Mesothelial cell of epicardium (in vitro differentiated cells): ENCODE measurements around the gene IFI27. TPM values are rescaled to one million over a fixed set of nuclear protein-coding genes. Genes with fewer than 3 reads are reported as not detected.
"Not testable (repeated sequence)": the region's sequence is repeated elsewhere in the genome, so short reads cannot be mapped to it uniquely, and the experiment has no call there.

Experiments used
- DNase-seq, 2 experiments: peaks; one replicate each; pipeline ENCODE4 v3.0.0; 2021; ENCODE audit warnings: low spot score in 2 of 2; ENCODE audit not compliant: unreplicated experiment in 2 of 2
- H3K27ac Mint-ChIP-seq: 2 replicates; pipeline ENCODE4 v1.8.0; 2021; ENCODE audit warnings: mixed read lengths
- H3K27me3 Mint-ChIP-seq: 2 replicates; pipeline ENCODE4 v1.8.0; 2021; ENCODE audit warnings: low read depth, mixed read lengths
- H3K36me3 Mint-ChIP-seq: 2 replicates; pipeline ENCODE4 v1.8.0; 2021; ENCODE audit warnings: mixed read lengths
- H3K4me1 Mint-ChIP-seq: 2 replicates; pipeline ENCODE4 v1.8.0; 2021; ENCODE audit warnings: mixed read lengths
- H3K4me3 Mint-ChIP-seq: 2 replicates; pipeline ENCODE4 v1.8.0; 2021; ENCODE audit warnings: mild to moderate bottlenecking, moderate library complexity, mixed read lengths
- H3K9me3 Mint-ChIP-seq: 2 replicates; pipeline ENCODE4 v1.8.0; 2021; ENCODE audit warnings: mixed read lengths
- total RNA-seq: library from RNA; stranded (reverse); gene quantifications from 3 replicates; pipeline ENCODE4 v1.2.1, GENCODE V29; 2021
- TF ChIP-seq, protein P1 (sequence below): fragments of 200-600 bp; sonication (generic); IDR thresholded peaks from one replicate; pipeline ENCODE4 v1.5.0; 2021; ENCODE audit warnings: antibody characterized with exemption; ENCODE audit not compliant: unreplicated experiment

Gene IFI27
- 6.1 to 9.4 TPM (median 8.0 TPM) in 3 replicates for total RNA-seq

GRCh38 chr14:94110552-94111181 lies at the start of gene IFI27:
TSS of gene IFI27 (plus strand) at chr14:94110736.
- H3K27ac Mint-ChIP-seq, result no peak within 1 kb of the TSS
- no peak within 1 kb of the TSS for H3K4me3 Mint-ChIP-seq
- no peaks in the 10 kb centered on the region for H3K9me3 Mint-ChIP-seq
- peaks cover 15% of the 10 kb centered on the region for H3K27me3 Mint-ChIP-seq
- H3K4me1 Mint-ChIP-seq, result peaks cover 7% of the 10 kb centered on the region
- DNase-seq, result no peak
- no peaks in the 10 kb centered on the region for H3K36me3 Mint-ChIP-seq
- TF ChIP-seq, protein P1, sequence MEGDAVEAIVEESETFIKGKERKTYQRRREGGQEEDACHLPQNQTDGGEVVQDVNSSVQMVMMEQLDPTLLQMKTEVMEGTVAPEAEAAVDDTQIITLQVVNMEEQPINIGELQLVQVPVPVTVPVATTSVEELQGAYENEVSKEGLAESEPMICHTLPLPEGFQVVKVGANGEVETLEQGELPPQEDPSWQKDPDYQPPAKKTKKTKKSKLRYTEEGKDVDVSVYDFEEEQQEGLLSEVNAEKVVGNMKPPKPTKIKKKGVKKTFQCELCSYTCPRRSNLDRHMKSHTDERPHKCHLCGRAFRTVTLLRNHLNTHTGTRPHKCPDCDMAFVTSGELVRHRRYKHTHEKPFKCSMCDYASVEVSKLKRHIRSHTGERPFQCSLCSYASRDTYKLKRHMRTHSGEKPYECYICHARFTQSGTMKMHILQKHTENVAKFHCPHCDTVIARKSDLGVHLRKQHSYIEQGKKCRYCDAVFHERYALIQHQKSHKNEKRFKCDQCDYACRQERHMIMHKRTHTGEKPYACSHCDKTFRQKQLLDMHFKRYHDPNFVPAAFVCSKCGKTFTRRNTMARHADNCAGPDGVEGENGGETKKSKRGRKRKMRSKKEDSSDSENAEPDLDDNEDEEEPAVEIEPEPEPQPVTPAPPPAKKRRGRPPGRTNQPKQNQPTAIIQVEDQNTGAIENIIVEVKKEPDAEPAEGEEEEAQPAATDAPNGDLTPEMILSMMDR, result no peak

DNA sequence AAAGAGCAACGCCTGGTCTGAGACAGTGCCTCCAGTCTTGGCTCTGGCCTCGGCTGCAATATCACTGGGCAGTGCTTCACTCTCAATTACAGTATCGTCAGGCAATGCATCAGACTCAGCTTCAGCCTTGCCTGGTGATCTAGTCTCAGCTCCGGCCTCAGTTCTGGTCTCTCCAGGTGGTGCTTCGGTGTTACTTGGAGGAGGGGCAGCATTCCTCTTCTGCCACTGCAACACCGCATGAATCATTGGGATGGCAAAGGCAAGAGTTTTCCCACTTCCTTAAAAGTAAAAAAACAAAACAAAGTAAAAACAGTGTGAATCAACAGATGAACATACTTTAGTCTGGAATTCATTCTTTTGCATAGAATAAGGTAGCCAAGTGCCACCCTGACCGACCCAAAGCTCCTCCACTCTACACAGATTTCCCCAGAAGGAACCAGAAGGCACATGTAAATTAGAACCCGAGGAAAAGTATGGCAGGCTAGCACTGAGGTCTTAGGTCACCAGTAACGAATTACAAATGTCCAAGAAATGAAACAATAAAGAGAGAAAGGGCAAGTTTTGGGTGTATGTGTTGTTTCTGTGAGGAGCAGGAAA lies 48.1 kb upstream of the IFI27 start:
- TF ChIP-seq, protein P1, result no peak
- peaks cover 7% of the 10 kb centered on the region for H3K9me3 Mint-ChIP-seq
- no peak for DNase-seq
- no peak overlapping the region for H3K27ac Mint-ChIP-seq
- no peaks in the 10 kb centered on the region for H3K27me3 Mint-ChIP-seq
- peaks cover 24% of the 10 kb centered on the region for H3K36me3 Mint-ChIP-seq
- no peak overlapping the region for H3K4me3 Mint-ChIP-seq
- peaks cover 19% of the 10 kb centered on the region for H3K4me1 Mint-ChIP-seq

DNA sequence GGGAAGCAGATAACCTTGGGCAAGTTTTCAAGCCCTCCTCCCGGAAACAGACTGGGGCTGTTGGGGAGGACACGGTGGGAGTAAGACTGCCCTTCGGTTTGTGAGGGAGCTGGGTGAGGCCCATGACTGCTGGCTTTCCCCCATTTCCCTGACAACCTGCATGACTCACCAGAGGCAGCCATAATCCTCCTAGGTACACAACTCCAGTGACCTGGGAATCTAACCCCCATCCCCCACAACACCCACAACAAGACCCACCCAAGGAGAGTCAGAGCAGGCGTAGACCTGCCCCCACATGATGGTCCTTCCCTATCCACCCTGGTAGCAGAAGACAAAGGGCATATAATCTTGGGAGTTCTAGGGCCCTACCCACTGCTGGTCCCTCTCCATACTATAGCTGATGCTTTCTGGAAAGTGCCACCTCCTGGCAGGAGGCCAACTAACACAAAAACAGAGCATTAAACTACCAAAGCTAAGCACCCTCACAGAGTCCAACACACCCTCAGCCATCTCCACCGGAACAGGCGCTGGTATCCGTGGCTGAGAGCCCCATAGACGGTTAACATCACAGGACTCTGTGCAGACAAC lies 44.4 kb upstream of the IFI27 start:
- Mint-ChIP-seq H3K27ac (peak overlapping the region; percentile 71), H3K27me3 (no peaks in the 10 kb centered on the region)

GRCh38 chr14:94072076-94072475 lies 38.5 kb upstream of the IFI27 start:
- H3K4me1 Mint-ChIP-seq, H3K4me3 Mint-ChIP-seq, DNase-seq, H3K27ac Mint-ChIP-seq, H3K27me3 Mint-ChIP-seq: not testable (repeated sequence)
- peaks cover 64% of the 10 kb centered on the region for H3K36me3 Mint-ChIP-seq
- H3K9me3 Mint-ChIP-seq, result peaks cover 65% of the 10 kb centered on the region

More for the DNA sequence above, 44.4 kb upstream of the IFI27 start:
- TF ChIP-seq, protein P1, result no peak
- H3K4me1 Mint-ChIP-seq, result peaks cover 19% of the 10 kb centered on the region
- DNase-seq, result no peak
- peaks cover 44% of the 10 kb centered on the region for H3K36me3 Mint-ChIP-seq
- H3K9me3 Mint-ChIP-seq, result peaks cover 43% of the 10 kb centered on the region
- H3K4me3 Mint-ChIP-seq, result no peak overlapping the region

- Mint-ChIP-seq H3K36me3 (peaks cover 55% of the 10 kb centered on the region), H3K4me1 (peaks cover 20% of the 10 kb centered on the region), H3K27ac (no peak overlapping the region), H3K4me3 (no peak overlapping the region), H3K27me3 (no peaks in the 10 kb centered on the region), H3K9me3 (peaks cover 41% of the 10 kb centered on the region)
- DNase-seq, result no peak
- TF ChIP-seq, protein P1, result no peak
Measured at GRCh38 chr14:94074534-94074933, 36.0 kb upstream of the IFI27 start.

DNA sequence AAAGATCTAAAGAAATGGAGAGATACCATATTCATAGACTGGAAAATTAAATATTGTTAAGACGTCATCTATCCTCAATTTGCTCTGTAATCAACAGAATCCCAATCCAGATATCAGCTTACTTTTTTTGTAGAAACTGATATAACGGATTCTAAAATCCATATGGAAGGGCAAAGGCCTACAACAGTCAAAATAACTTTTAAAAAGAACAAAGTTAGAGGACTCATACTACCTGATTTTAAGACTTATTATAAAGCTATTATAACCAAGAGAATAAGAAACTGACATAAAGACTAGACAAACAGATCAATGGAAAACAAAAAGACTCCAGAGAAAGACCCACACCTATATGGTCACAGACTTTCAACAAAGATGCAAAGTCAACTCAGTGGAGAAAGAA lies 35.5 kb upstream of the IFI27 start:
- Mint-ChIP-seq H3K27me3 (no peaks in the 10 kb centered on the region), H3K36me3 (peaks cover 51% of the 10 kb centered on the region), H3K9me3 (peaks cover 38% of the 10 kb centered on the region), H3K4me3 (no peak overlapping the region), H3K4me1 (peaks cover 25% of the 10 kb centered on the region), H3K27ac (no peak overlapping the region)
- TF ChIP-seq, protein P1, result no peak
- no peak for DNase-seq
